Neural cell (in vitro differentiated cells): Measurements from ENCODE around the gene NUSAP1. TPM values are rescaled to one million over a fixed set of nuclear protein-coding genes. Genes with fewer than 3 reads are reported as not detected.

Experiments used
- H2AFZ ChIP-seq: fragments of 200-600, 300-800 bp; sonication (generic), shearing (Covaris generic); 2 replicates; pipeline ENCODE4 v1.6.0; 2014; ENCODE audit warnings: low read depth, mild to moderate bottlenecking, antibody characterized with exemption, low read length, moderate library complexity
- H3F3A ChIP-seq: fragments of 200-600 bp; shearing (Covaris generic); 2 replicates; pipeline ENCODE4 v1.6.1; 2016; ENCODE audit warnings: mild to moderate bottlenecking, moderate library complexity, mixed read lengths, antibody characterized with exemption, low read length; ENCODE audit not compliant: insufficient read depth, poor library complexity, severe bottlenecking
- H3K27ac ChIP-seq: fragments of 200-600, 300-800 bp; sonication (generic), shearing (Covaris generic); 2 replicates; pipeline ENCODE4 v1.5.1; 2014; ENCODE audit warnings: mild to moderate bottlenecking, low read length, moderate library complexity
- H3K27me3 ChIP-seq: fragments of 300-800, 200-600 bp; sonication (generic), shearing (Covaris generic); 2 replicates; pipeline ENCODE4 v1.6.0; 2014; ENCODE audit warnings: mild to moderate bottlenecking, low read depth, low read length, moderate library complexity; ENCODE audit not compliant: insufficient read depth
- H3K36me3 ChIP-seq: fragments of 300-800, 200-600 bp; sonication (generic), shearing (Covaris generic); 2 replicates; pipeline ENCODE4 v1.5.1; 2014; ENCODE audit warnings: mild to moderate bottlenecking, antibody characterized with exemption, low read length, moderate library complexity; ENCODE audit not compliant: insufficient read depth
- H3K4me2 ChIP-seq: fragments of 300-800, 200-600 bp; sonication (generic), shearing (Covaris generic); 2 replicates; pipeline ENCODE4 v1.6.0; 2014; ENCODE audit warnings: mild to moderate bottlenecking, low read length
- H3K4me3 ChIP-seq: fragments of 300-800, 200-600 bp; sonication (generic), shearing (Covaris generic); 2 replicates; pipeline ENCODE4 v1.5.1; 2014; ENCODE audit warnings: mild to moderate bottlenecking, low read length, moderate library complexity
- H3K79me2 ChIP-seq: fragments of 200-600 bp; shearing (Covaris generic); replicated peaks from 2 replicates; pipeline ENCODE4 v1.6.0; 2014; ENCODE audit warnings: mild to moderate bottlenecking, low read length, moderate library complexity; ENCODE audit not compliant: insufficient read depth
- H3K9ac ChIP-seq: fragments of 300-800, 200-600 bp; sonication (generic), shearing (Covaris generic); 2 replicates; pipeline ENCODE4 v1.6.1; 2016; ENCODE audit warnings: mild to moderate bottlenecking, low read length, mixed read lengths
- H3K9me2 ChIP-seq: fragments of 200-600 bp; shearing (Covaris generic); 2 replicates; pipeline ENCODE4 v1.6.1; 2016; ENCODE audit warnings: mild to moderate bottlenecking, low read length, mixed read lengths; ENCODE audit not compliant: insufficient read depth
- H3K9me3 ChIP-seq: fragments of 200-600, 300-800 bp; sonication (generic), shearing (Covaris generic); 2 replicates; pipeline ENCODE4 v1.6.1; 2016; ENCODE audit warnings: mild to moderate bottlenecking, mixed run types, low read length, moderate library complexity, mixed read lengths
- H4K20me1 ChIP-seq: fragments of 200-600 bp; shearing (Covaris generic); 2 replicates; pipeline ENCODE4 v1.6.1; 2016; ENCODE audit warnings: mild to moderate bottlenecking, mixed run types; ENCODE audit not compliant: insufficient read depth
- CTCF ChIP-seq: fragments of 450-650 bp; IDR thresholded peaks from 2 replicates; pipeline ENCODE4 v1.5.1; 2014; ENCODE audit warnings: antibody characterized with exemption, mild to moderate bottlenecking, moderate library complexity; ENCODE audit not compliant: poor library complexity, severe bottlenecking
- EP300 ChIP-seq: fragments of 450-650 bp; conservative IDR thresholded peaks from 2 replicates; pipeline ENCODE4 v1.6.1; 2014; ENCODE audit warnings: antibody characterized with exemption, mild to moderate bottlenecking, moderate library complexity; ENCODE audit not compliant: poor library complexity, severe bottlenecking
- EZH2 ChIP-seq: fragments of 200-600, 300-800 bp; shearing (Covaris generic), sonication (generic); IDR thresholded peaks from 2 replicates; pipeline ENCODE4 v1.6.1; 2014; ENCODE audit warnings: antibody characterized with exemption, low read length, borderline replicate concordance, mild to moderate bottlenecking; ENCODE audit not compliant: insufficient read depth, poor library complexity, severe bottlenecking
- MXI1 ChIP-seq: fragments of 450-650 bp; conservative IDR thresholded peaks from 2 replicates; pipeline ENCODE4 v1.6.1; 2014; ENCODE audit warnings: antibody characterized with exemption, mild to moderate bottlenecking; ENCODE audit not compliant: poor library complexity, severe bottlenecking
- POLR2AphosphoS5 ChIP-seq: IDR thresholded peaks from 2 replicates; pipeline ENCODE4 v1.6.1; 2012
- RAD21 ChIP-seq: fragments of 450-650 bp; conservative IDR thresholded peaks from 2 replicates; pipeline ENCODE4 v1.6.1; 2014; ENCODE audit warnings: antibody characterized with exemption, mild to moderate bottlenecking, moderate library complexity
- REST ChIP-seq: IDR thresholded peaks from 2 replicates; pipeline ENCODE4 v1.6.1; 2012; ENCODE audit warnings: borderline replicate concordance
- SMC3 ChIP-seq: fragments of 450-650 bp; conservative IDR thresholded peaks from 2 replicates; pipeline ENCODE4 v1.6.1; 2014; ENCODE audit warnings: antibody characterized with exemption, mild to moderate bottlenecking, moderate library complexity; ENCODE audit not compliant: poor library complexity
- TAF1 ChIP-seq: IDR thresholded peaks from 2 replicates; pipeline ENCODE4 v1.6.1; 2012; ENCODE audit warnings: low read depth
- polyA plus RNA-seq: library from polyadenylated mRNA; depleted of rRNA; stranded (reverse); fragments of >200 nt; gene quantifications from 2 replicates; pipeline ENCODE4 v1.2.3, GENCODE V29; 2014

The NUSAP1 gene
- polyA plus RNA-seq, 1 donor from 2014 or later = 13.6 TPM

GRCh38 chr15:41337047-41337446 is 4.4 kb downstream of the NUSAP1 start:
- H3F3A ChIP-seq = no peaks in the 10 kb centered on the region
- TF ChIP-seq RAD21 = no peak
- no peak for TF ChIP-seq EP300
- TF ChIP-seq MXI1 = no peak
- no peak for TF ChIP-seq REST
- TF ChIP-seq SMC3 = no peak
- no peak for TF ChIP-seq POLR2AphosphoS5
- TF ChIP-seq TAF1 = no peak
- no peak for TF ChIP-seq CTCF
- TF ChIP-seq EZH2 = no peak
- no peaks in the 10 kb centered on the region for H3K9me3 ChIP-seq
- no peak overlapping the region for H3K4me2 ChIP-seq
- H4K20me1 ChIP-seq = no peaks in the 10 kb centered on the region
- H3K27ac ChIP-seq = no peak overlapping the region
- no peaks in the 10 kb centered on the region for H3K27me3 ChIP-seq
- no peak overlapping the region for H3K4me3 ChIP-seq
- H3K9me2 ChIP-seq = no peaks in the 10 kb centered on the region
- H3K9ac ChIP-seq = no peak overlapping the region
- H3K36me3 ChIP-seq = no peaks in the 10 kb centered on the region
- H2AFZ ChIP-seq = no peak overlapping the region
- H3K79me2 ChIP-seq = peaks cover 30% of the 10 kb centered on the region

- Histone ChIP-seq H3K36me3 (no peaks in the 10 kb centered on the region), H3K27ac (no peak overlapping the region), H3K9me3 (no peaks in the 10 kb centered on the region), H2AFZ (no peak overlapping the region), H3K9me2 (no peaks in the 10 kb centered on the region), H3K4me2 (no peak overlapping the region), H4K20me1 (no peaks in the 10 kb centered on the region), H3K4me3 (no peak overlapping the region), H3K27me3 (no peaks in the 10 kb centered on the region), H3K79me2 (peaks cover 30% of the 10 kb centered on the region), H3K9ac (no peak overlapping the region), H3F3A (no peaks in the 10 kb centered on the region)
- TF ChIP-seq MXI1 (no peak), SMC3 (no peak), TAF1 (no peak), POLR2AphosphoS5 (no peak), CTCF (no peak), EZH2 (no peak), EP300 (no peak), RAD21 (no peak), REST (no peak)
Measured at GRCh38 chr15:41337631-41338522, 5.2 kb downstream of the NUSAP1 start.
